ENCODE results near the gene BANF2. TPM values are rescaled to one million over a fixed set of nuclear protein-coding genes. Genes with fewer than 3 reads are reported as not detected.

BANF2 gene
- total RNA-seq, 1 donor from 2014 or later: not detected

DNA sequence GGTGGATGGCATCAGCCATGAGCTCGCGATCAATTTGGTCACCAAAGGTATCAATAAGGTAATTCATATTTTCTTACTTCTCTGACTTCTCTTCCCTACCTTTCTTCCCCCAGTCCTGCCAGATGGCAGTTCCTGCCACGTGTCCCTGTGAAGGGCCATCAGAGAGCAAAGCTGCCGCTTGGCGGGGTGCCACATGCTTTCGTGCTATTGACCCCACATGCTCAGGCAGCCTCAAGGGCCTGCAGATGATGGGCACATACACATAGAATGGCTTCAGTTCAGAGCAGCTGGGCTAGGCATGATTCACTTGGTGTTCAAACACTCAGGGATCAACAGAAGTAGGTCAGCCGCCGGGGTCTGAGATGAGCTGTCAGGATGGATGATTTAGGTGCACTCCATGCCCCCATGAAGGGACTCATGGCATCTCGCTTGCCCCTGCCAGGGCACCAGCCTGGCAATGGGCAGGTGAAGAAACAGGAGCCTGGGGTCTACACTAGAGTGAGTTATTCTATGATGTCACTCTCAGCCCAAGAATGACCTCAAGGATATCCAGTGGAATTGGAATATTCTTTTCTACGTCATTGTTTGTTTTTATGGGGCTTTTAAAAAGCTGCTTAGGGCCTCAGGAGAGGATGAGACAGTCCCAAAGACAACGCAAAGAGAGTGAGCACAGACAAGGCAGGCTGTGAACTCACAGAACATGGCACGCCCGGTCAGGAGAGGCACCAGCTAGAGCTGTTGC, 25.5 kb downstream of the BANF2 start:
- Histone ChIP-seq H3K4me3 (no peak overlapping the region), H3K27me3 (no peaks in the 10 kb centered on the region), H3K4me1 (no peaks in the 10 kb centered on the region), H3K27ac (no peak overlapping the region), H3K36me3 (no peaks in the 10 kb centered on the region), H3K9me3 (no peaks in the 10 kb centered on the region)
- TF ChIP-seq CTCF (IDR thresholded peaks at IDR 0.05) (no peak), POLR2AphosphoS5 (IDR thresholded peaks at IDR 0.05; ENCODE audit: insufficient read depth in 1 of 2, low read depth in 1 of 2) (no peak), POLR2A (IDR thresholded peaks at IDR 0.05) (no peak)
- intact Hi-C loops (cut with DNase I): no loop called here
- DNase-seq (ENCODE audit: extremely low spot score in 2 of 2): no peak

GRCh38 chr20:17726902-17727301, 27.1 kb downstream of the BANF2 start:
- Histone ChIP-seq H3K36me3 (no peaks in the 10 kb centered on the region), H3K9me3 (no peaks in the 10 kb centered on the region), H3K4me3 (no peak overlapping the region), H3K4me1 (no peaks in the 10 kb centered on the region), H3K27me3 (no peaks in the 10 kb centered on the region), H3K27ac (no peak overlapping the region)
- TF ChIP-seq POLR2AphosphoS5 (IDR thresholded peaks at IDR 0.05; ENCODE audit: insufficient read depth in 1 of 2, low read depth in 1 of 2): no peak
- TF ChIP-seq POLR2A (IDR thresholded peaks at IDR 0.05): no peak
- no peak for TF ChIP-seq CTCF (IDR thresholded peaks at IDR 0.05)
- DNase-seq (ENCODE audit: extremely low spot score in 2 of 2): no peak
- intact Hi-C loops (cut with DNase I): no loop called here

DNA sequence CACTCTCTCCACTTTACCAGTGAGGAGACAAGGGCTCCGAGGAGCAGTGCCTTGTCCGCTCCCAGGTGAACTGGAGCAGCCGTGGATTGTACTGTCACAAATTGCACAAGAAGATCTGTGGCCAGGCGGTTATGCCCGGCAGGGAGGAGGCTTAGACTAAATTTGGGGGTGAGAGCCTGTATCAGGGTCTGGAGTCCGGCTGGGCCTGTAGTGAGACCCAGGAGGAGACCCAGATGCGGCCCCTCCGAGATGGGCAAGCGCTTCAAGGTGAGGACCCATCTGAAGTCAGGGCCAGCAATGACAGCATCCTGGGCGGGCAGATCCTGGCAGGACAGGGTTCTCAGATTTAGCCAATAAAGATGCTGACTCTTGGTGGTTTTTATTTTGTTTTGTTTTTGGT, 27.6 kb downstream of the BANF2 start:
- Histone ChIP-seq H3K27me3 (no peaks in the 10 kb centered on the region), H3K9me3 (no peaks in the 10 kb centered on the region), H3K27ac (no peak overlapping the region), H3K4me3 (no peak overlapping the region), H3K4me1 (no peaks in the 10 kb centered on the region), H3K36me3 (no peaks in the 10 kb centered on the region)
- intact Hi-C loops (cut with DNase I): no loop called here
- DNase-seq (ENCODE audit: extremely low spot score in 2 of 2): no peak
- TF ChIP-seq CTCF (IDR thresholded peaks at IDR 0.05) (no peak), POLR2AphosphoS5 (IDR thresholded peaks at IDR 0.05; ENCODE audit: insufficient read depth in 1 of 2, low read depth in 1 of 2) (no peak), POLR2A (IDR thresholded peaks at IDR 0.05) (no peak)

DNA sequence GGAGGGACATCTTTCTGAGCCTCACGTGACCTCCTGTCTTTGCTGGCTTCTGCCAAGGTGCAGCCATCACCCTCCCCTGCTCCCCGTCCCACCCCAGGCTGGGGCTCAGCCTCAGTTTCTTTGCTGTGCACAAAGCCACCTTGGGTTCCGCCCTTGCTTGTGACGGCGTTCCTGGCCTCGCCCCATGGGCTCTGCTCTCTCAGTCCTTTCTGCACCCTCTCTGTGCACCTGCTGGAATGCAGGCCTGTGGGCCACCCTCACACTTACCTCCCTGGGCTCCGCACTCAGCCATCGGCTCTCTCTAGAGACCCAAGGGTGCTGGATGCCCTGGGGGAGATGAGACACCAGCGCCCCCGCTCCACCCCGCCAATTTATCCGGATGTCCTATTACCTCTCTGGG, 28.3 kb downstream of the BANF2 start:
- H3K9me3 ChIP-seq: no peaks in the 10 kb centered on the region
- TF ChIP-seq POLR2AphosphoS5 (IDR thresholded peaks at IDR 0.05; ENCODE audit: insufficient read depth in 1 of 2, low read depth in 1 of 2) (no peak), POLR2A (IDR thresholded peaks at IDR 0.05) (no peak), CTCF (IDR thresholded peaks at IDR 0.05) (no peak)
- H3K27ac ChIP-seq: no peak overlapping the region
- H3K4me1 ChIP-seq: no peaks in the 10 kb centered on the region
- no peak for DNase-seq (ENCODE audit: extremely low spot score in 2 of 2)
- no peak overlapping the region for H3K4me3 ChIP-seq
- intact Hi-C loops (cut with DNase I): no loop called here
- H3K27me3 ChIP-seq: no peaks in the 10 kb centered on the region
- no peaks in the 10 kb centered on the region for H3K36me3 ChIP-seq

DNA sequence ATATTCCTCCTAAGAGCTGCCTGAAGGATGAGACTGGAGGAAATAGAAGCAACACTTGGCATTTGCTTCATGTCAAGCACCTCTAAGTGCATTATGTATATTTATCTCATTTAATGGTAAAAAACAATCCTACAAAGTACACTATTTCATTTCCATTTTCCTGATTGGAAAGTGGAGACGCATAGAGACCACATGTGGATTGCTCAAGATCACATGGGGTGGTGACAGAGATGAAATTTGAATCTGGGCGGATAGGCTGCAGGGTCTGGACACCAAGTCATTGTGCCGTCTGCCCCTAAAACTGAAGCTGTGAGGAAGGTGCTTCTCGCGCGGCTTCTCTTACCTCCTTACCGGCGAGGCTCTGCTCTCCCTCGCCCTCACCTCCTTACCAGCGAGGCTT, 30.3 kb downstream of the BANF2 start:
- Histone ChIP-seq H3K4me1 (peaks cover 13% of the 10 kb centered on the region), H3K36me3 (no peaks in the 10 kb centered on the region), H3K9me3 (no peaks in the 10 kb centered on the region), H3K27me3 (no peaks in the 10 kb centered on the region), H3K27ac (no peak overlapping the region), H3K4me3 (no peak overlapping the region)
- DNase-seq (ENCODE audit: extremely low spot score in 2 of 2): no peak
- TF ChIP-seq POLR2AphosphoS5 (IDR thresholded peaks at IDR 0.05; ENCODE audit: insufficient read depth in 1 of 2, low read depth in 1 of 2) (no peak), CTCF (IDR thresholded peaks at IDR 0.05) (no peak), POLR2A (IDR thresholded peaks at IDR 0.05) (no peak)
- intact Hi-C loops (cut with DNase I): no loop called here

Measured in vagina (tissue), 2 donors.